ENCODE data around the gene ACACA. TPM values are rescaled to one million over a fixed set of nuclear protein-coding genes. Genes with fewer than 3 reads are reported as not detected.

The ACACA gene
- total and polyA plus RNA-seq, 9 donors, result 10.9 to 104 (median 37.9) TPM

GRCh38 chr17:37111329-37111728 is 295.3 kb downstream of the ACACA start:
- DNase-seq, result no peak
- no peaks in the 10 kb centered on the region for H3K27me3 ChIP-seq
- TF ChIP-seq POLR2A (IDR thresholded peaks at IDR 0.05), result no peak
- no peak for TF ChIP-seq CTCF (IDR thresholded peaks at IDR 0.05)
- no peak for TF ChIP-seq EP300 (IDR thresholded peaks at IDR 0.05)
- no peak overlapping the region for H3K27ac ChIP-seq
- intact Hi-C loops (cut with DNase I), result no loop called here
- 91 to 98% (median 95%) methylated on average over 4 of the region's 4 CpGs for WGBS, 3 donors
- H3K4me3 ChIP-seq, result no peak overlapping the region
- no peaks in the 10 kb centered on the region for H3K36me3 ChIP-seq
- no peaks in the 10 kb centered on the region for H3K4me1 ChIP-seq (ENCODE audit: insufficient read depth)
- no peaks in the 10 kb centered on the region for H3K9me3 ChIP-seq

GRCh38 chr17:37110746-37111145 is 295.9 kb downstream of the ACACA start:
- Histone ChIP-seq H3K36me3 (no peaks in the 10 kb centered on the region), H3K9me3 (no peaks in the 10 kb centered on the region), H3K4me3 (no peak overlapping the region), H3K4me1 (ENCODE audit: insufficient read depth) (no peaks in the 10 kb centered on the region), H3K27ac (no peak overlapping the region), H3K27me3 (no peaks in the 10 kb centered on the region)
- TF ChIP-seq POLR2A (IDR thresholded peaks at IDR 0.05) (no peak), EP300 (IDR thresholded peaks at IDR 0.05) (no peak), CTCF (IDR thresholded peaks at IDR 0.05) (no peak)
- DNase-seq, result no peak
- WGBS, 3 donors, result 93 to 94% (median 93%) methylated on average over 4 of the region's 4 CpGs
- intact Hi-C loops (cut with DNase I), result no loop called here

- Histone ChIP-seq H3K27ac (no peak overlapping the region), H3K9me3 (no peaks in the 10 kb centered on the region), H3K4me3 (no peak overlapping the region), H3K36me3 (no peaks in the 10 kb centered on the region), H3K4me1 (ENCODE audit: insufficient read depth) (no peaks in the 10 kb centered on the region), H3K27me3 (no peaks in the 10 kb centered on the region)
- 84 to 90% (median 85%) methylated on average over 9 of the region's 9 CpGs for WGBS, 3 donors
- TF ChIP-seq EP300 (IDR thresholded peaks at IDR 0.05) (no peak), CTCF (IDR thresholded peaks at IDR 0.05) (no peak), POLR2A (IDR thresholded peaks at IDR 0.05) (no peak)
- intact Hi-C loops (cut with DNase I), result no loop called here
- no peak for DNase-seq
Measured at GRCh38 chr17:37109731-37110710, 296.6 kb downstream of the ACACA start.

GRCh38 chr17:37109106-37109505 is 297.5 kb downstream of the ACACA start:
- intact Hi-C loops (cut with DNase I), result no loop called here
- no peaks in the 10 kb centered on the region for H3K9me3 ChIP-seq
- no peak for TF ChIP-seq CTCF (IDR thresholded peaks at IDR 0.05)
- no peak for TF ChIP-seq EP300 (IDR thresholded peaks at IDR 0.05)
- no peak for TF ChIP-seq POLR2A (IDR thresholded peaks at IDR 0.05)
- 94 to 96% (median 94%) methylated on average over 5 of the region's 5 CpGs for WGBS, 3 donors
- no peak overlapping the region for H3K27ac ChIP-seq
- no peaks in the 10 kb centered on the region for H3K36me3 ChIP-seq
- H3K27me3 ChIP-seq, result no peaks in the 10 kb centered on the region
- DNase-seq, result no peak
- H3K4me1 ChIP-seq (ENCODE audit: insufficient read depth), result no peaks in the 10 kb centered on the region
- H3K4me3 ChIP-seq, result no peak overlapping the region

All from ovary (tissue), 9 donors.